Measurements from ENCODE around the gene UBXN2A. TPM values are rescaled to one million over a fixed set of nuclear protein-coding genes. Genes with fewer than 3 reads are reported as not detected.

Gene UBXN2A
- total and polyA plus RNA-seq, 10 donors = 4.3 to 12.4 (median 8.5) TPM

GRCh38 chr2:23926750-23927571, 13.3 kb upstream of the UBXN2A start, which contains the start of gene ATAD2B:
ATAD2B (minus strand) TSS chr2:23927123; CDS start chr2:23926770, 353 bp downstream.
- WGBS, 5 donors = 0 to 1% (median 0%) methylated on average over 52 to 88 of the region's 88 CpGs
- Histone ChIP-seq H3K36me3 (peaks cover 0 to 15% (median 0%) of the 10 kb centered on the region in 6 donors), H3K9me3 (no peaks in the 10 kb centered on the region), H3K4me3 (peak within 1 kb of the TSS; percentile 69 to 97 (median 86)), H3K4me1 (peaks cover 24 to 66% (median 44%) of the 10 kb centered on the region in 6 donors), H3K27me3 (replicated peaks in 1 of 7) (no peaks in the 10 kb centered on the region), H3K27ac (peak within 1 kb of the TSS; percentile 91 to 100 (median 98))
- intact Hi-C loops (cut with DNase I; ENCODE audit: low total_unique reads) = loop anchor here (5.0 kb wide), 1 partner anchor 155 kb away; the partner anchor contains the start of gene TP53I3
- peak in 2 of 3 donors; percentile 15 to 27 for TF ChIP-seq POLR2A (IDR thresholded peaks at IDR 0.05)
- peak; percentile 43 to 97 (median 89) for TF ChIP-seq CTCF (IDR thresholded peaks at IDR 0.05 in 8 of 11, conservative IDR thresholded peaks at IDR 0.05 in 3 of 11)
- peak; percentile 92 to 95 (median 94) for TF ChIP-seq POLR2AphosphoS5 (IDR thresholded peaks at IDR 0.05)
- peak; percentile 99 for DNase-seq

GRCh38 chr2:23934259-23934658, 6.0 kb upstream of the UBXN2A start:
- 61 to 90% (median 79%) methylated on average over 1 of the region's 1 CpG for WGBS, 5 donors
- intact Hi-C loops (cut with DNase I; ENCODE audit: low total_unique reads) = no loop called here
- TF ChIP-seq CTCF (IDR thresholded peaks at IDR 0.05 in 8 of 11, conservative IDR thresholded peaks at IDR 0.05 in 3 of 11) (no peak), POLR2AphosphoS5 (IDR thresholded peaks at IDR 0.05) (no peak), POLR2A (IDR thresholded peaks at IDR 0.05) (no peak)
- Histone ChIP-seq H3K36me3 (peaks cover 0 to 16% (median 0%) of the 10 kb centered on the region in 6 donors), H3K27ac (no peak overlapping the region), H3K27me3 (replicated peaks in 1 of 7) (no peaks in the 10 kb centered on the region), H3K4me1 (peaks cover 0 to 15% (median 6%) of the 10 kb centered on the region in 6 donors), H3K4me3 (no peak overlapping the region), H3K9me3 (no peaks in the 10 kb centered on the region)
- no peak for DNase-seq

- intact Hi-C loops (cut with DNase I; ENCODE audit: low total_unique reads) = no loop called here
- no peak for DNase-seq
- no peaks in the 10 kb centered on the region for H3K9me3 ChIP-seq
Observed at GRCh38 chr2:23940718-23941620, 706 bp downstream of the UBXN2A start.

More at GRCh38 chr2:23940718-23941620, 706 bp downstream of the UBXN2A start:
- TF ChIP-seq CTCF (IDR thresholded peaks at IDR 0.05 in 8 of 11, conservative IDR thresholded peaks at IDR 0.05 in 3 of 11) (no peak), POLR2A (IDR thresholded peaks at IDR 0.05) (no peak), POLR2AphosphoS5 (IDR thresholded peaks at IDR 0.05) (no peak)
- Histone ChIP-seq H3K27me3 (replicated peaks in 1 of 7) (no peaks in the 10 kb centered on the region), H3K36me3 (no peaks in the 10 kb centered on the region), H3K4me1 (peaks cover 6 to 29% (median 22%) of the 10 kb centered on the region in 6 donors), H3K4me3 (peak overlapping the region; percentile 73 to 89 (median 77)), H3K27ac (peak overlapping the region; percentile 73 to 96 (median 93))
- 2 to 3% (median 2%) methylated on average over 27 to 46 of the region's 46 CpGs for WGBS, 5 donors
